Measurements from ENCODE around the gene DNER. TPM values are rescaled to one million over a fixed set of nuclear protein-coding genes. Genes with fewer than 3 reads are reported as not detected.

Gene DNER
- total RNA-seq, 1 experiment from 2014 or later: 0.28 TPM

- Histone ChIP-seq H3K4me3 (no peak overlapping the region), H2AFZ (no peak overlapping the region), H3K9me2 (ENCODE audit: insufficient read depth) (0 out of 2 replicates have a peak, but pooled peaks cover 3% of the 10 kb centered on the region), H3F3A (ENCODE audit: insufficient read depth, low read depth) (no peaks in the 10 kb centered on the region), H3K9me3 (ENCODE audit: insufficient read depth, low read depth) (no peaks in the 10 kb centered on the region), H3K36me3 (ENCODE audit: low read depth) (no peaks in the 10 kb centered on the region), H4K20me1 (ENCODE audit: insufficient read depth) (no peaks in the 10 kb centered on the region), H3K79me2 (ENCODE audit: low read depth) (no peaks in the 10 kb centered on the region), H3K27ac (no peak overlapping the region), H3K4me1 (replicated peaks; ENCODE audit: insufficient read depth) (no peaks in the 10 kb centered on the region), H3K4me2 (no peak overlapping the region), H3K27me3 (ENCODE audit: insufficient read depth, low read depth) (no peaks in the 10 kb centered on the region)
- ChIA-PET POLR2A (ENCODE audit: unreplicated experiment) (no interaction called here), CTCF (no interaction called here)
- intact Hi-C loops (cut with micrococcal nuclease; ENCODE audit: unreplicated experiment): no loop called here
- TF ChIP-seq CTCF (conservative IDR thresholded peaks at IDR 0.05) (no peak), EZH2 (IDR thresholded peaks at IDR 0.05; ENCODE audit: low read depth) (no peak)
- no peak for DNase-seq
- no TSS peak for BruUV-seq (replicated peaks)
These were observed 47.5 kb downstream of the DNER start for GRCh38 chr2:229666811-229667210.

GRCh38 chr2:229665158-229665557 lies 49.2 kb downstream of the DNER start:
- CTCF ChIA-PET: no interaction called here
- Histone ChIP-seq H3K4me2 (no peak overlapping the region), H3F3A (ENCODE audit: insufficient read depth, low read depth) (no peaks in the 10 kb centered on the region), H3K79me2 (ENCODE audit: low read depth) (no peaks in the 10 kb centered on the region), H3K27me3 (ENCODE audit: insufficient read depth, low read depth) (no peaks in the 10 kb centered on the region), H4K20me1 (ENCODE audit: insufficient read depth) (no peaks in the 10 kb centered on the region), H3K36me3 (ENCODE audit: low read depth) (no peaks in the 10 kb centered on the region), H3K27ac (no peak overlapping the region), H2AFZ (no peak overlapping the region), H3K9me2 (ENCODE audit: insufficient read depth) (0 out of 2 replicates have a peak, but pooled peaks cover 3% of the 10 kb centered on the region), H3K9me3 (ENCODE audit: insufficient read depth, low read depth) (no peaks in the 10 kb centered on the region), H3K4me3 (no peak overlapping the region), H3K4me1 (replicated peaks; ENCODE audit: insufficient read depth) (no peaks in the 10 kb centered on the region)
- intact Hi-C loops (cut with micrococcal nuclease; ENCODE audit: unreplicated experiment): no loop called here
- POLR2A ChIA-PET (ENCODE audit: unreplicated experiment): no interaction called here
- DNase-seq: no peak
- TF ChIP-seq EZH2 (IDR thresholded peaks at IDR 0.05; ENCODE audit: low read depth): no peak
- no peak for TF ChIP-seq CTCF (conservative IDR thresholded peaks at IDR 0.05)
- no TSS peak for BruUV-seq (replicated peaks)

- TF ChIP-seq CTCF (conservative IDR thresholded peaks at IDR 0.05) (no peak), EZH2 (IDR thresholded peaks at IDR 0.05; ENCODE audit: low read depth) (no peak)
These were observed 52.9 kb downstream of the DNER start for GRCh38 chr2:229661478-229661877.

More at GRCh38 chr2:229661478-229661877, 52.9 kb downstream of the DNER start:
- Histone ChIP-seq H3K27me3 (ENCODE audit: insufficient read depth, low read depth) (no peaks in the 10 kb centered on the region), H3K4me3 (no peak overlapping the region), H3K4me2 (no peak overlapping the region), H4K20me1 (ENCODE audit: insufficient read depth) (no peaks in the 10 kb centered on the region), H3K27ac (no peak overlapping the region), H3K9me3 (ENCODE audit: insufficient read depth, low read depth) (no peaks in the 10 kb centered on the region), H3K79me2 (ENCODE audit: low read depth) (no peaks in the 10 kb centered on the region), H3K9me2 (ENCODE audit: insufficient read depth) (0 out of 2 replicates have a peak, but pooled peaks cover 3% of the 10 kb centered on the region), H3K4me1 (replicated peaks; ENCODE audit: insufficient read depth) (no peaks in the 10 kb centered on the region), H2AFZ (no peak overlapping the region), H3F3A (ENCODE audit: insufficient read depth, low read depth) (no peaks in the 10 kb centered on the region), H3K36me3 (ENCODE audit: low read depth) (no peaks in the 10 kb centered on the region)
- intact Hi-C loops (cut with micrococcal nuclease; ENCODE audit: unreplicated experiment): no loop called here
- no TSS peak for BruUV-seq (replicated peaks)
- no peak for DNase-seq
- ChIA-PET CTCF (no interaction called here), POLR2A (ENCODE audit: unreplicated experiment) (no interaction called here)
